HepG2 (cell line): Measurements from ENCODE around the gene FAM117B. TPM values are rescaled to one million over a fixed set of nuclear protein-coding genes. Genes with fewer than 3 reads are reported as not detected.

Source experiments
- ATAC-seq: fragments of 200-7000 bp; cut with Tn5 transposase; 3 replicates; pipeline ENCODE4 v1.9.1; 2020; ENCODE audit warnings: mild to moderate bottlenecking, moderate library complexity
- BruUV-seq: library from RNA; stranded (reverse); fragments of 400-500 nt; replicated peaks from 2 replicates; lab custom pipeline; 2021; lab: Mats Ljungman, UMichigan
- CTCF ChIA-PET: fragments of 300-600 bp; formaldehyde crosslinking; extraction: SDS; loops from one replicate; lab custom pipeline; 2021; ENCODE audit warnings: low total read pairs, inconsistent platforms, low intra/inter-chr PET ratio; lab: Yijun Ruan, JAX
- POLR2A ChIA-PET: fragments of 350-600 bp; sonication (Branson Sonifier 250); formaldehyde crosslinking; loops from one replicate; lab custom pipeline; 2020; ENCODE audit warnings: antibody characterized with exemption, inconsistent platforms; lab: Yijun Ruan, JAX
- DNase-seq: peaks from one replicate; pipeline ENCODE4 v3.0.0-alpha.2; 2015; ENCODE audit warnings: low spot score
- FAIRE-seq: peaks from 3 replicates; lab custom pipeline; 2011; peaks lifted over from hg19 to GRCh38; lab: Jason Lieb, UNC
- H2AFZ ChIP-seq: one replicate; pipeline ENCODE4 v1.6.1; 2011; ENCODE audit warnings: low read length, inconsistent platforms
- H3K27ac ChIP-seq: fragments of 300-600 bp; 3 replicates; pipeline ENCODE4 v1.8.0; 2011; ENCODE audit warnings: mixed run types, mild to moderate bottlenecking, mixed read lengths, low read length, inconsistent platforms; ENCODE audit not compliant: insufficient read depth; ENCODE audit errors: extremely low read length
- H3K27me3 ChIP-seq, 2 experiments: fragments of 200-600 bp in 1 of 2; 2 replicates in 1 of 2; 3 replicates in 1 of 2; pipeline versions ENCODE4 v1.6.0 to v1.8.0; 2011; ENCODE audit warnings: low read length in 2 of 2, mild to moderate bottlenecking in 2 of 2, moderate library complexity in 2 of 2, inconsistent platforms in 1 of 2; ENCODE audit not compliant: insufficient read depth in 2 of 2, control insufficient read depth in 1 of 2
- H3K36me3 ChIP-seq, 2 experiments: fragments of 200-600 bp in 1 of 2; replicated peaks in 1 of 2; 2 replicates in 1 of 2; 3 replicates in 1 of 2; pipeline versions ENCODE4 v1.5.1 to v1.8.0; 2011; ENCODE audit warnings: low read length in 2 of 2, inconsistent platforms in 1 of 2; ENCODE audit not compliant: insufficient read depth in 2 of 2, control insufficient read depth in 1 of 2
- H3K4me1 ChIP-seq: 2 replicates; pipeline ENCODE4 v1.5.1; 2012; ENCODE audit warnings: low read length, inconsistent platforms; ENCODE audit not compliant: insufficient read depth
- H3K4me2 ChIP-seq: 2 replicates; pipeline ENCODE4 v1.6.0; 2011; ENCODE audit warnings: low read depth, low read length, inconsistent platforms
- H3K4me3 ChIP-seq, 3 experiments: fragments of 200-600 bp in 1 of 3; sonication (generic), shearing (Covaris generic) in 1 of 3; replicated peaks in 1 of 3; 2 replicates each; pipeline ENCODE4 v1.5.1; 2011 to 2016; ENCODE audit warnings: low read length in 3 of 3, inconsistent platforms in 2 of 3, low read depth in 2 of 3, mild to moderate bottlenecking in 2 of 3, control low read depth in 1 of 3, mixed read lengths in 1 of 3; ENCODE audit not compliant: insufficient read depth in 1 of 3
- H3K79me2 ChIP-seq: one replicate; pipeline ENCODE4 v1.6.1; 2011; ENCODE audit warnings: low read length, inconsistent platforms; ENCODE audit not compliant: insufficient read depth
- H3K9ac ChIP-seq: 2 replicates; pipeline ENCODE4 v1.6.0; 2011; ENCODE audit warnings: mild to moderate bottlenecking, low read depth, low read length, inconsistent platforms; ENCODE audit not compliant: insufficient read depth
- H3K9me3 ChIP-seq: 2 replicates; pipeline ENCODE4 v1.5.1; 2012; ENCODE audit warnings: mild to moderate bottlenecking, low read length
- H4K20me1 ChIP-seq: 2 replicates; pipeline ENCODE4 v1.6.0; 2011; ENCODE audit warnings: inconsistent platforms, mild to moderate bottlenecking, low read length, moderate library complexity; ENCODE audit not compliant: insufficient read depth
- BRCA1 ChIP-seq: sonication (generic); formaldehyde crosslinking; IDR thresholded peaks from 2 replicates; pipeline ENCODE4 v1.4.0; 2020; ENCODE audit warnings: missing genetic modification reagents
- ELF3 ChIP-seq: IDR thresholded peaks from 2 replicates; pipeline ENCODE4 v1.6.1; 2016; ENCODE audit warnings: missing genetic modification reagents, missing compliant biosample characterization
- FIP1L1 ChIP-seq: fragments of 200-400 bp; formaldehyde crosslinking; IDR thresholded peaks from 2 replicates; pipeline ENCODE4 v1.6.1; 2018; ENCODE audit warnings: low read depth, mild to moderate bottlenecking, low read length, moderate library complexity, borderline replicate concordance; ENCODE audit not compliant: insufficient read depth
- LCORL ChIP-seq, 2 experiments: fragments of 450-650 bp in 1 of 2; sonication (generic) in 1 of 2; formaldehyde crosslinking in 1 of 2; IDR thresholded peaks; 2 replicates each; pipeline versions ENCODE4 v1.5.0 to v1.6.1; 2017 to 2020; ENCODE audit warnings: antibody characterized with exemption in 1 of 2, missing genetic modification reagents in 1 of 2
- MED1 ChIP-seq: sonication (generic); formaldehyde crosslinking; IDR thresholded peaks from 2 replicates; pipeline ENCODE4 v1.4.0; 2020; ENCODE audit warnings: missing genetic modification reagents
- NCOA5 ChIP-seq: sonication (generic); formaldehyde crosslinking; IDR thresholded peaks from 2 replicates; pipeline ENCODE4 v1.4.0; 2020; ENCODE audit warnings: missing genetic modification reagents
- SALL1 ChIP-seq: sonication (generic); formaldehyde crosslinking; IDR thresholded peaks from 2 replicates; pipeline ENCODE4 v1.8.0; 2022; ENCODE audit warnings: mild to moderate bottlenecking, missing genetic modification reagents
- ZNF558 ChIP-seq: sonication (generic); formaldehyde crosslinking; IDR thresholded peaks from 2 replicates; pipeline ENCODE4 v1.9.0; 2022; ENCODE audit warnings: mild to moderate bottlenecking, missing genetic modification reagents, borderline replicate concordance
- WGBS: methylation state at CpG from one replicate; pipeline ENCODE4 v1.1.6; 2017; ENCODE audit warnings: low lambda C conversion rate; 5-methylcytosine and 5-hydroxymethylcytosine counted together
- in situ Hi-C: cut with HindIII; loops from 2 replicates; pipeline ENCODE4 v1.10.0; 2017; ENCODE audit warnings: low pct_unique_long_range_greater_than_20kb; ENCODE audit not compliant: extremely low pct_ligation_motif_present
- intact Hi-C: fragments of 100-400 bp; cut with micrococcal nuclease; formaldehyde crosslinking; loops from one replicate; pipeline ENCODE4 v1.10.0; 2022; ENCODE audit not compliant: unreplicated experiment
- polyA plus RNA-seq, 8 experiments: library from polyadenylated mRNA; depleted of rRNA in 3 of 8; stranded (reverse) in 7 of 8; unstranded in 1 of 8; fragments of >200 nt; fragmentation: Illumina TruSeq in 4 of 8; extraction: Trizol in 4 of 8; gene quantifications; 2 replicates each; pipeline versions ENCODE4 v1.2.1 to v1.2.3, GENCODE V29; 2011 to 2016; ENCODE audit warnings: low read depth in 4 of 8, missing spikeins in 1 of 8, mixed read lengths in 1 of 8; ENCODE audit not compliant: insufficient read depth in 1 of 8
- total RNA-seq, 5 experiments: library from RNA; depleted of rRNA; stranded (reverse); fragments of >200 nt; fragmentation: Illumina TruSeq; extraction: Trizol; gene quantifications; 2 replicates each; pipeline ENCODE4 v1.2.3, GENCODE V29; 2016; ENCODE audit warnings: low read depth in 1 of 5
- TF ChIP-seq, protein P1 (sequence below), 2 experiments: sonication (generic) in 1 of 2; formaldehyde crosslinking in 1 of 2; IDR thresholded peaks; 2 replicates each; pipeline versions ENCODE4 v1.4.0 to v1.6.1; 2018 to 2020; ENCODE audit warnings: missing genetic modification reagents in 2 of 2, borderline replicate concordance in 1 of 2, low read depth in 1 of 2, mild to moderate bottlenecking in 1 of 2, missing biosample characterization in 1 of 2
- TF ChIP-seq, protein P2 (sequence below): sonication (generic); formaldehyde crosslinking; IDR thresholded peaks from 2 replicates; pipeline ENCODE4 v1.5.1; 2020; ENCODE audit warnings: missing genetic modification reagents, mild to moderate bottlenecking, borderline replicate concordance
- TF ChIP-seq, protein P3 (sequence below): sonication (generic); formaldehyde crosslinking; IDR thresholded peaks from 2 replicates; pipeline ENCODE4 v1.4.0; 2020; ENCODE audit warnings: missing genetic modification reagents, borderline replicate concordance
- TF ChIP-seq, protein P4 (sequence below), 2 experiments: fragments of 450-650 bp in 1 of 2; sonication (generic) in 1 of 2; formaldehyde crosslinking; IDR thresholded peaks; 2 replicates each; pipeline versions ENCODE4 v1.5.0 to v1.8.0; 2020 to 2022; ENCODE audit warnings: mild to moderate bottlenecking in 1 of 2, missing genetic modification reagents in 1 of 2

The FAM117B gene
- total and polyA plus RNA-seq, 2 of the 13 experiments (the other 11 are each of a cell fraction or from before 2014, with no cell fraction given), result 5.8 to 11.0 TPM

DNA sequence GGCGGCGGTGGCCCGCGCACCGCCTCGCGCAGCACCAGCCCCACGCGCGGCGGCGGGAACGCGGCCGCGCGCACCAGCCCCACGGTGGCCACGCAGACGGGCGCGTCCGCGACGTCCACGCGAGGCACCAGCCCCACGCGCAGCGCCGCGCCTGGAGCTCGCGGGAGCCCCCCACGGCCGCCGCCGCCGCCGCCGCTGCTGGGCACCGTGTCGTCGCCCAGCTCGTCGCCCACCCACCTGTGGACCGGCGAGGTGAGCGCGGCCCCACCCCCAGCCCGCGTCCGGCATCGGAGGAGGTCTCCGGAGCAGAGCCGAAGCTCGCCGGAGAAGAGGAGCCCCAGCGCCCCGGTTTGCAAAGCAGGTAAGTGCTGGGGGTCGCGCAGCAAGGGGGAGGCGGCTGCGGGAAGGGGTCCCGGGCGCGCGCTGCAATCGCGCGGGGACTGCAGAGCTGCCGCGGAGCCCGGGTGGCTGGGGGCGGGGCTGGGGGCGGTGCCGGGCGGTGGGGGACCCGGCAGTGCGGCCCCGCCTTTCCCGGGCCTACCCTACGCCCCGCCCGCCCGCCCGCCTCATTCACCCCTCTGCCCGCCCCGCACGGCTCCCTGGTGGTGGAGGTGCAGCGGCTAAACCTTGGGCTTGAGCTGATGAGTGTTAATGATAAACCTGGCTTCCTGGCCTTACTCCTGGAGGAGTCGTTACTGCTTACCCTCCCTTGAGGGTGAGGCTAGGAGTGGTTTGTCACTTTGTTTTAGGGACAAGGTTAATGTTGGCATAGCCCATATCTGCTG lies 851 bp downstream of the FAM117B start:
- 11% methylated on average over 1 of the region's 92 CpGs for WGBS
- ChIA-PET CTCF (no interaction called here), POLR2A (interaction anchor here (0.7 to 2.6 kb wide), 9 partner anchors 12 to 398 kb away, joined by 3 to 16 read pairs (median 4); partner anchors contain the start of genes NBEAL1 and SUMO1)
- no peaks in the 10 kb centered on the region for H3K9me3 ChIP-seq
- peaks cover 44% of the 10 kb centered on the region for H3K79me2 ChIP-seq
- peak overlapping the region; percentile 96 to 99 (median 98) for H3K4me3 ChIP-seq
- H3K36me3 ChIP-seq, result no peaks in the 10 kb centered on the region
- peak; percentile 89 for DNase-seq
- H3K4me1 ChIP-seq, result peaks cover 46% of the 10 kb centered on the region
- peak; percentile 96 for FAIRE-seq
- H2AFZ ChIP-seq, result peak overlapping the region; percentile 37
- H3K27me3 ChIP-seq, result no peaks in the 10 kb centered on the region; a peak in 1 of 5 replicates
- ATAC-seq, result peak; percentile 82
- H3K4me2 ChIP-seq, result peak overlapping the region; percentile 98
- peaks cover 35% of the 10 kb centered on the region; the same call in 1 of the 2 replicates for H4K20me1 ChIP-seq
- H3K9ac ChIP-seq, result peak overlapping the region; percentile 88
- intact Hi-C loops (loop anchor here (2.0 to 10.0 kb wide), 2 partner anchors 47 to 379 kb away; partner anchors contain the start of gene NBEAL1), in situ Hi-C loops (no loop called here)
- BruUV-seq, result no TSS peak
- H3K27ac ChIP-seq, result peak overlapping the region; percentile 89
- TF ChIP-seq, protein P1, sequence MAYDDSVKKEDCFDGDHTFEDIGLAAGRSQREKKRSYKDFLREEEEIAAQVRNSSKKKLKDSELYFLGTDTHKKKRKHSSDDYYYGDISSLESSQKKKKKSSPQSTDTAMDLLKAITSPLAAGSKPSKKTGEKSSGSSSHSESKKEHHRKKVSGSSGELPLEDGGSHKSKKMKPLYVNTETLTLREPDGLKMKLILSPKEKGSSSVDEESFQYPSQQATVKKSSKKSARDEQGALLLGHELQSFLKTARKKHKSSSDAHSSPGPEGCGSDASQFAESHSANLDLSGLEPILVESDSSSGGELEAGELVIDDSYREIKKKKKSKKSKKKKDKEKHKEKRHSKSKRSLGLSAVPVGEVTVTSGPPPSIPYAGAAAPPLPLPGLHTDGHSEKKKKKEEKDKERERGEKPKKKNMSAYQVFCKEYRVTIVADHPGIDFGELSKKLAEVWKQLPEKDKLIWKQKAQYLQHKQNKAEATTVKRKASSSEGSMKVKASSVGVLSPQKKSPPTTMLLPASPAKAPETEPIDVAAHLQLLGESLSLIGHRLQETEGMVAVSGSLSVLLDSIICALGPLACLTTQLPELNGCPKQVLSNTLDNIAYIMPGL (CRISPR knock-in tag; IDR thresholded peaks at IDR 0.05; ENCODE audit: borderline replicate concordance in 1 of 2, low read depth in 1 of 2), result 0 out of 4 replicates have a peak, but pooled peaks of 1 of the 2 experiments have one; percentile 56
- no peak for TF ChIP-seq LCORL (IDR thresholded peaks at IDR 0.05)
- TF ChIP-seq LCORL (CRISPR knock-in tag; IDR thresholded peaks at IDR 0.05), result peak; percentile 50; the same call in 1 of the 2 replicates
- TF ChIP-seq, protein P2, sequence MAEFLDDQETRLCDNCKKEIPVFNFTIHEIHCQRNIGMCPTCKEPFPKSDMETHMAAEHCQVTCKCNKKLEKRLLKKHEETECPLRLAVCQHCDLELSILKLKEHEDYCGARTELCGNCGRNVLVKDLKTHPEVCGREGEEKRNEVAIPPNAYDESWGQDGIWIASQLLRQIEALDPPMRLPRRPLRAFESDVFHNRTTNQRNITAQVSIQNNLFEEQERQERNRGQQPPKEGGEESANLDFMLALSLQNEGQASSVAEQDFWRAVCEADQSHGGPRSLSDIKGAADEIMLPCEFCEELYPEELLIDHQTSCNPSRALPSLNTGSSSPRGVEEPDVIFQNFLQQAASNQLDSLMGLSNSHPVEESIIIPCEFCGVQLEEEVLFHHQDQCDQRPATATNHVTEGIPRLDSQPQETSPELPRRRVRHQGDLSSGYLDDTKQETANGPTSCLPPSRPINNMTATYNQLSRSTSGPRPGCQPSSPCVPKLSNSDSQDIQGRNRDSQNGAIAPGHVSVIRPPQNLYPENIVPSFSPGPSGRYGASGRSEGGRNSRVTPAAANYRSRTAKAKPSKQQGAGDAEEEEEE (CRISPR knock-in tag), result no peak
- no peak for TF ChIP-seq BRCA1 (CRISPR knock-in tag)
- peak; percentile 63 for TF ChIP-seq MED1 (CRISPR knock-in tag)
- 0 out of 2 replicates have a peak, but pooled peaks have one; percentile 62 for TF ChIP-seq ZNF558 (CRISPR knock-in tag)
- TF ChIP-seq, protein P3, sequence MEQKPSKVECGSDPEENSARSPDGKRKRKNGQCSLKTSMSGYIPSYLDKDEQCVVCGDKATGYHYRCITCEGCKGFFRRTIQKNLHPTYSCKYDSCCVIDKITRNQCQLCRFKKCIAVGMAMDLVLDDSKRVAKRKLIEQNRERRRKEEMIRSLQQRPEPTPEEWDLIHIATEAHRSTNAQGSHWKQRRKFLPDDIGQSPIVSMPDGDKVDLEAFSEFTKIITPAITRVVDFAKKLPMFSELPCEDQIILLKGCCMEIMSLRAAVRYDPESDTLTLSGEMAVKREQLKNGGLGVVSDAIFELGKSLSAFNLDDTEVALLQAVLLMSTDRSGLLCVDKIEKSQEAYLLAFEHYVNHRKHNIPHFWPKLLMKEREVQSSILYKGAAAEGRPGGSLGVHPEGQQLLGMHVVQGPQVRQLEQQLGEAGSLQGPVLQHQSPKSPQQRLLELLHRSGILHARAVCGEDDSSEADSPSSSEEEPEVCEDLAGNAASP, result 0 out of 2 replicates have a peak, but pooled peaks have one; percentile 18
- TF ChIP-seq ELF3 (CRISPR knock-in tag), result peak; percentile 43; the same call in 1 of the 2 replicates
- TF ChIP-seq FIP1L1, result no peak
- no peak for TF ChIP-seq NCOA5 (CRISPR knock-in tag)
- peak; percentile 49; the same call in 1 of the 2 replicates for TF ChIP-seq SALL1 (CRISPR knock-in tag)
- TF ChIP-seq, protein P4, sequence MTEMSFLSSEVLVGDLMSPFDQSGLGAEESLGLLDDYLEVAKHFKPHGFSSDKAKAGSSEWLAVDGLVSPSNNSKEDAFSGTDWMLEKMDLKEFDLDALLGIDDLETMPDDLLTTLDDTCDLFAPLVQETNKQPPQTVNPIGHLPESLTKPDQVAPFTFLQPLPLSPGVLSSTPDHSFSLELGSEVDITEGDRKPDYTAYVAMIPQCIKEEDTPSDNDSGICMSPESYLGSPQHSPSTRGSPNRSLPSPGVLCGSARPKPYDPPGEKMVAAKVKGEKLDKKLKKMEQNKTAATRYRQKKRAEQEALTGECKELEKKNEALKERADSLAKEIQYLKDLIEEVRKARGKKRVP (CRISPR knock-in tag; IDR thresholded peaks at IDR 0.05), result 0 out of 4 replicates have a peak, but pooled peaks of 1 of the 2 experiments have one; percentile 17
